Liver (tissue), 9 donors: ENCODE data around the gene EXOG. TPM values are rescaled to one million over a fixed set of nuclear protein-coding genes. Genes with fewer than 3 reads are reported as not detected.
A peak's percentile ranks its signal among the peaks of the same experiment; 100 is the strongest.

Experiments
- DNase-seq: peaks from one replicate; pipeline ENCODE4 v3.0.0-alpha.2; 2017; ENCODE audit warnings: low spot score
- H3K27ac ChIP-seq, 2 donors: one replicate each; pipeline ENCODE4 v1.7.0; 2013; ENCODE audit warnings: inconsistent platforms in 2 of 2, low read length in 2 of 2, control low read depth in 1 of 2, low read depth in 1 of 2, mild to moderate bottlenecking in 1 of 2
- H3K27me3 ChIP-seq, 4 donors: one replicate each; pipeline versions ENCODE4 v1.6.1 to v1.7.0; 2013; ENCODE audit warnings: low read length in 3 of 4, inconsistent platforms in 1 of 4, mild to moderate bottlenecking in 1 of 4, moderate library complexity in 1 of 4; ENCODE audit not compliant: control insufficient read depth in 4 of 4, insufficient read depth in 4 of 4
- H3K36me3 ChIP-seq, 4 donors: one replicate each; pipeline versions ENCODE4 v1.6.1 to v1.7.0; 2013; ENCODE audit warnings: low read length in 3 of 4, mild to moderate bottlenecking in 3 of 4, low read depth in 1 of 4, moderate library complexity in 1 of 4; ENCODE audit not compliant: control insufficient read depth in 4 of 4, insufficient read depth in 3 of 4
- H3K4me1 ChIP-seq, 4 donors: one replicate each; pipeline versions ENCODE4 v1.6.1 to v1.7.0; 2013; ENCODE audit warnings: low read length in 3 of 4, mild to moderate bottlenecking in 3 of 4, moderate library complexity in 1 of 4; ENCODE audit not compliant: control insufficient read depth in 4 of 4, insufficient read depth in 4 of 4
- H3K4me3 ChIP-seq, 3 donors: one replicate each; pipeline versions ENCODE4 v1.6.1 to v1.7.0; 2013; ENCODE audit warnings: low read length in 3 of 3, control low read depth in 1 of 3, low read depth in 1 of 3, mild to moderate bottlenecking in 1 of 3
- H3K9ac ChIP-seq, 2 donors: one replicate each; pipeline ENCODE4 v1.7.0; 2013; ENCODE audit warnings: low read length in 2 of 2, mild to moderate bottlenecking in 2 of 2, moderate library complexity in 2 of 2, control low read depth in 1 of 2, low read depth in 1 of 2
- H3K9me3 ChIP-seq, 4 donors: one replicate each; pipeline versions ENCODE4 v1.6.1 to v1.7.0; 2013; ENCODE audit warnings: low read length in 3 of 4; ENCODE audit not compliant: control insufficient read depth in 4 of 4
- FOXA1 ChIP-seq: IDR thresholded peaks from 2 replicates; pipeline ENCODE4 v1.6.1; 2016; ENCODE audit warnings: antibody characterized with exemption
- FOXA2 ChIP-seq: IDR thresholded peaks from 2 replicates; pipeline ENCODE4 v1.6.1; 2016; ENCODE audit warnings: antibody characterized with exemption
- GABPA ChIP-seq, 2 donors: IDR thresholded peaks in 1 of 2; conservative IDR thresholded peaks in 1 of 2; 2 replicates each; pipeline ENCODE4 v1.6.1; 2016; ENCODE audit warnings: antibody characterized with exemption in 2 of 2, mild to moderate bottlenecking in 1 of 2, moderate library complexity in 1 of 2
- HNF4A ChIP-seq, 2 donors: conservative IDR thresholded peaks; 2 replicates each; pipeline ENCODE4 v1.6.1; 2016; ENCODE audit warnings: antibody characterized with exemption in 2 of 2, mild to moderate bottlenecking in 2 of 2
- JUND ChIP-seq, 2 donors: IDR thresholded peaks; 2 replicates each; pipeline ENCODE4 v1.6.1; 2016; ENCODE audit warnings: antibody characterized with exemption in 2 of 2
- NR2F2 ChIP-seq: IDR thresholded peaks from 2 replicates; pipeline ENCODE4 v1.6.1; 2016; ENCODE audit warnings: antibody characterized with exemption
- RXRA ChIP-seq, 2 donors: IDR thresholded peaks; 2 replicates each; pipeline ENCODE4 v1.6.1; 2017 to 2018; ENCODE audit warnings: antibody characterized with exemption in 2 of 2, mild to moderate bottlenecking in 1 of 2
- SP1 ChIP-seq: IDR thresholded peaks from 2 replicates; pipeline ENCODE4 v1.6.1; 2018; ENCODE audit warnings: antibody characterized with exemption, mild to moderate bottlenecking
- WGBS: extraction: QIAGEN DNeasy Blood & Tissue Kit; methylation state at CpG from one replicate; pipeline ENCODE4 v1.1.7; 2013; 5-methylcytosine and 5-hydroxymethylcytosine counted together
- polyA plus RNA-seq, 2 donors: library from polyadenylated mRNA; stranded (reverse) in 1 of 2; unstranded in 1 of 2; fragments of 200-250 nt in 1 of 2; fragments of >200 nt in 1 of 2; fragmentation: Nextera tagmentation in 1 of 2; extraction: Ambion mirVana in 1 of 2; gene quantifications; one replicate each; pipeline versions ENCODE4 v1.2.1 to v1.2.3, GENCODE V29; 2013 to 2015
- total RNA-seq, 2 donors: library from RNA; depleted of rRNA; stranded (reverse); fragments of >200 nt; gene quantifications; one replicate each; pipeline ENCODE4 v1.2.3, GENCODE V29; 2014
- TF ChIP-seq, protein P1 (sequence below): IDR thresholded peaks from 2 replicates; pipeline ENCODE4 v1.6.1; 2016; ENCODE audit warnings: antibody characterized with exemption, mild to moderate bottlenecking
- TF ChIP-seq, protein P2 (sequence below): IDR thresholded peaks from 2 replicates; pipeline ENCODE4 v1.6.1; 2016; ENCODE audit warnings: antibody characterized with exemption
- TF ChIP-seq, protein P3 (sequence below): IDR thresholded peaks from 2 replicates; pipeline ENCODE4 v1.6.1; 2016; ENCODE audit warnings: antibody characterized with exemption
- TF ChIP-seq, protein P4 (sequence below): fragments of 150-350 bp; IDR thresholded peaks from 2 replicates; pipeline ENCODE4 v1.5.1; 2017; ENCODE audit warnings: improper control_type of control experiment, low read depth, low read length; ENCODE audit not compliant: missing input control
- donor health status: healthy.
- donor health status: healthy.
- donor health status: healthy.
- donor health status: healthy.
- donor health status: healthy.

EXOG gene
- total and polyA plus RNA-seq, 4 donors = 2.1 to 4.4 (median 3.9) TPM

DNA sequence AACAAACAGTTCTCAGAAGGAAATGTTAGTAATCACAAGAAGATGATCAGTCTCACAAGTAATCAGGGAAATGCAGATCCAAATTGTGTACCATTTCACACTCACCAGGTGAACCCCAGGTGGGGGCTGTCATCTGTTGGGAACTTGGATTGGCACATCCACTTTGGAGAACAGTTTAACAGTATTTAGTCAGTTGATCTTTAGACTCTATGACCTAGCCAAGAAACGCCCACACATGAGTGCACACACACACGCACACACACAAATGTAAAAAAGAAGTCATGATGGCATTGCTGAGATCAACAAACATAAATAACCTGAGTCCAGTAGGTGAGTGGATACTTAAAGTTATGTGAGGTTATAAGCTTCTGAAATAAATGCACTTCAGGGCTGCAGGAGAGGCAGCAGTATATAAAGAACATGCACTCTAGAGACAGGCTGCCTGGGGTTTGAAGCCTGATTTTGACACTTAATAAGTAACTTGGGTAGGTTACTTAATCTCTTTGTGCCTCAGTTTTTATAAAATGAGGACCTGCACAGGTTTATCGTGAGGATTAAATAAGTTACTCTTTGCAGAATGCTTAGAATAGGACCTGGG is 24.8 kb upstream of the EXOG start (continued):
- TF ChIP-seq, protein P1, sequence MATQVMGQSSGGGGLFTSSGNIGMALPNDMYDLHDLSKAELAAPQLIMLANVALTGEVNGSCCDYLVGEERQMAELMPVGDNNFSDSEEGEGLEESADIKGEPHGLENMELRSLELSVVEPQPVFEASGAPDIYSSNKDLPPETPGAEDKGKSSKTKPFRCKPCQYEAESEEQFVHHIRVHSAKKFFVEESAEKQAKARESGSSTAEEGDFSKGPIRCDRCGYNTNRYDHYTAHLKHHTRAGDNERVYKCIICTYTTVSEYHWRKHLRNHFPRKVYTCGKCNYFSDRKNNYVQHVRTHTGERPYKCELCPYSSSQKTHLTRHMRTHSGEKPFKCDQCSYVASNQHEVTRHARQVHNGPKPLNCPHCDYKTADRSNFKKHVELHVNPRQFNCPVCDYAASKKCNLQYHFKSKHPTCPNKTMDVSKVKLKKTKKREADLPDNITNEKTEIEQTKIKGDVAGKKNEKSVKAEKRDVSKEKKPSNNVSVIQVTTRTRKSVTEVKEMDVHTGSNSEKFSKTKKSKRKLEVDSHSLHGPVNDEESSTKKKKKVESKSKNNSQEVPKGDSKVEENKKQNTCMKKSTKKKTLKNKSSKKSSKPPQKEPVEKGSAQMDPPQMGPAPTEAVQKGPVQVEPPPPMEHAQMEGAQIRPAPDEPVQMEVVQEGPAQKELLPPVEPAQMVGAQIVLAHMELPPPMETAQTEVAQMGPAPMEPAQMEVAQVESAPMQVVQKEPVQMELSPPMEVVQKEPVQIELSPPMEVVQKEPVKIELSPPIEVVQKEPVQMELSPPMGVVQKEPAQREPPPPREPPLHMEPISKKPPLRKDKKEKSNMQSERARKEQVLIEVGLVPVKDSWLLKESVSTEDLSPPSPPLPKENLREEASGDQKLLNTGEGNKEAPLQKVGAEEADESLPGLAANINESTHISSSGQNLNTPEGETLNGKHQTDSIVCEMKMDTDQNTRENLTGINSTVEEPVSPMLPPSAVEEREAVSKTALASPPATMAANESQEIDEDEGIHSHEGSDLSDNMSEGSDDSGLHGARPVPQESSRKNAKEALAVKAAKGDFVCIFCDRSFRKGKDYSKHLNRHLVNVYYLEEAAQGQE = peak; percentile 78
- peak; percentile 60 for TF ChIP-seq FOXA2

DNA sequence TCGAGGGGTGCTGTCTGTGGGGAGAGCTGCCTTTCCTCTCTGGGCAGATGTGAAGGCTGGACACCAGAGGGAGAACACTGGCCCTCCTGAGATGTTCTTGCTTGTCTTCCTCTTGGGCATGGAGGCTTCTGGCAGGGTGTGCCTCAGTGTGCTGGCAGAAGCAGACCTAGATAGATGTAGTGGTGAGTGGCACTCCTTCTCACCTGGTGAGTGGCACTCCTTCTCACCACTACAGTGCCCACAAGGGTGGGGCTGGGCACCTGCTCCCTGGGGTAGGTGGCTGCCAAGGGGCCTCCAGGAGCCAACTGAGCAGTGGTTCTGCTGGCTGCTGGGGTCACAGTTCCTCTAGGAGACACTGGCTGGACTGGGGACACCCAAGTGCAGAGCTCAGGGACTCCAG is 23.8 kb upstream of the EXOG start:
- WGBS = 93% methylated on average over 1 of the region's 1 CpG
- no peaks in the 10 kb centered on the region for H3K27me3 ChIP-seq
- TF ChIP-seq GABPA (IDR thresholded peaks at IDR 0.05 in 1 of 2, conservative IDR thresholded peaks at IDR 0.05 in 1 of 2) (no peak), RXRA (IDR thresholded peaks at IDR 0.05) (no peak), NR2F2 (no peak), HNF4A (conservative IDR thresholded peaks at IDR 0.05) (no peak)
- TF ChIP-seq, protein P2, sequence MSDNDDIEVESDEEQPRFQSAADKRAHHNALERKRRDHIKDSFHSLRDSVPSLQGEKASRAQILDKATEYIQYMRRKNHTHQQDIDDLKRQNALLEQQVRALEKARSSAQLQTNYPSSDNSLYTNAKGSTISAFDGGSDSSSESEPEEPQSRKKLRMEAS = no peak
- H3K9me3 ChIP-seq = no peaks in the 10 kb centered on the region
- H3K4me3 ChIP-seq = no peak overlapping the region
- peak overlapping the region in 1 of 2 donors; percentile 78 for H3K27ac ChIP-seq
- no peaks in the 10 kb centered on the region for H3K36me3 ChIP-seq
- no peak overlapping the region for H3K9ac ChIP-seq
- H3K4me1 ChIP-seq = peaks cover 10 to 45% (median 38%) of the 10 kb centered on the region in 4 donors
- DNase-seq = no peak

DNA sequence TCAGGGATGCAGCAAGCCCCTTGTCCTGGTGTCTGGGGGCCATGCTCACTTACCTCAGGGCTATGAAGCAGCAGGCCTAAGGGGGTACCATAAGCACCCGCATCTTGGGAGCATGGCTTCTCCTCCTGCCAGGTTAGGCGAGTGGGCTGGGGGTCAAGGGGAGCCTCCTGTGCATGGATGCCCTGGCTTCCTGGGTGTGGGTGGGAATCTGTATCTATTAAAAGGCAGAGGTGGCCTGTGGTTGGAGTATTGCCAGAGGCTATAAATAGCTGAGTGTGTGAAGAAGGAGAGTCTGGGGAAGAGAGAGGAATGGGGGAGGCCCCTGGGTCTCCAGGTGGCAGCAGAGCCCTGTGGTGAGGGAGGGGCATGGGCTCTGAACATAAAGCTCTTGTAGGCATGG is 22.9 kb upstream of the EXOG start:
- 97% methylated on average over 2 of the region's 2 CpGs for WGBS
- peaks cover 10 to 45% (median 35%) of the 10 kb centered on the region in 4 donors for H3K4me1 ChIP-seq
- DNase-seq = no peak

More for the DNA sequence above, 22.9 kb upstream of the EXOG start:
- H3K36me3 ChIP-seq = peaks cover 0 to 3% (median 1%) of the 10 kb centered on the region in 4 donors
- TF ChIP-seq JUND (IDR thresholded peaks at IDR 0.05) (no peak), SP1 (no peak), FOXA1 (no peak)
- TF ChIP-seq, protein P3, sequence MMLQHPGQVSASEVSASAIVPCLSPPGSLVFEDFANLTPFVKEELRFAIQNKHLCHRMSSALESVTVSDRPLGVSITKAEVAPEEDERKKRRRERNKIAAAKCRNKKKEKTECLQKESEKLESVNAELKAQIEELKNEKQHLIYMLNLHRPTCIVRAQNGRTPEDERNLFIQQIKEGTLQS = no peak
- TF ChIP-seq, protein P4, sequence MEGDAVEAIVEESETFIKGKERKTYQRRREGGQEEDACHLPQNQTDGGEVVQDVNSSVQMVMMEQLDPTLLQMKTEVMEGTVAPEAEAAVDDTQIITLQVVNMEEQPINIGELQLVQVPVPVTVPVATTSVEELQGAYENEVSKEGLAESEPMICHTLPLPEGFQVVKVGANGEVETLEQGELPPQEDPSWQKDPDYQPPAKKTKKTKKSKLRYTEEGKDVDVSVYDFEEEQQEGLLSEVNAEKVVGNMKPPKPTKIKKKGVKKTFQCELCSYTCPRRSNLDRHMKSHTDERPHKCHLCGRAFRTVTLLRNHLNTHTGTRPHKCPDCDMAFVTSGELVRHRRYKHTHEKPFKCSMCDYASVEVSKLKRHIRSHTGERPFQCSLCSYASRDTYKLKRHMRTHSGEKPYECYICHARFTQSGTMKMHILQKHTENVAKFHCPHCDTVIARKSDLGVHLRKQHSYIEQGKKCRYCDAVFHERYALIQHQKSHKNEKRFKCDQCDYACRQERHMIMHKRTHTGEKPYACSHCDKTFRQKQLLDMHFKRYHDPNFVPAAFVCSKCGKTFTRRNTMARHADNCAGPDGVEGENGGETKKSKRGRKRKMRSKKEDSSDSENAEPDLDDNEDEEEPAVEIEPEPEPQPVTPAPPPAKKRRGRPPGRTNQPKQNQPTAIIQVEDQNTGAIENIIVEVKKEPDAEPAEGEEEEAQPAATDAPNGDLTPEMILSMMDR = no peak
- H3K9ac ChIP-seq = no peak overlapping the region
- H3K9me3 ChIP-seq = no peaks in the 10 kb centered on the region
- no peak overlapping the region for H3K4me3 ChIP-seq
- H3K27me3 ChIP-seq = no peaks in the 10 kb centered on the region
- no peak overlapping the region for H3K27ac ChIP-seq
